ENCODE results near the gene ADGRD1. TPM values are rescaled to one million over a fixed set of nuclear protein-coding genes. Genes with fewer than 3 reads are reported as not detected.
"Not testable (repeated sequence)": the region's sequence is repeated elsewhere in the genome, so short reads cannot be mapped to it uniquely, and the experiment has no call there.

The ADGRD1 gene
- total and polyA plus RNA-seq, 2 donors, result 0.94 to 2.1 TPM

GRCh38 chr12:130993759-130994670 is 40.3 kb downstream of the ADGRD1 start:
- no peak overlapping the region for H3K4me3 ChIP-seq (ENCODE audit: low read length in 2 of 2)
- no peaks in the 10 kb centered on the region for H3K27me3 ChIP-seq (ENCODE audit: control insufficient read depth in 2 of 2, insufficient read depth in 1 of 2, low read length in 1 of 2)
- no peaks in the 10 kb centered on the region for H3K36me3 ChIP-seq (ENCODE audit: control insufficient read depth in 2 of 2, insufficient read depth in 2 of 2, low read length in 1 of 2)
- 97% methylated on average over 32 of the region's 32 CpGs for WGBS
- DNase-seq (ENCODE audit: low read depth in 6 of 9, low spot score in 9 of 9), result no peak
- peaks cover 0 to 2% of the 10 kb centered on the region in 2 donors for H3K9me3 ChIP-seq (ENCODE audit: control insufficient read depth in 2 of 2, insufficient read depth in 1 of 2, low read length in 1 of 2)
- no peaks in the 10 kb centered on the region for H3K4me1 ChIP-seq (ENCODE audit: control insufficient read depth in 2 of 2, insufficient read depth in 2 of 2, low read length in 2 of 2)
- H3K27ac ChIP-seq (ENCODE audit: low read depth in 1 of 2, low read length in 1 of 2), result no peak overlapping the region

GRCh38 chr12:130994821-130995375 is 41.2 kb downstream of the ADGRD1 start:
- Histone ChIP-seq H3K27ac (ENCODE audit: low read depth in 1 of 2, low read length in 1 of 2) (no peak overlapping the region), H3K36me3 (ENCODE audit: control insufficient read depth in 2 of 2, insufficient read depth in 2 of 2, low read length in 1 of 2) (no peaks in the 10 kb centered on the region), H3K27me3 (ENCODE audit: control insufficient read depth in 2 of 2, insufficient read depth in 1 of 2, low read length in 1 of 2) (no peaks in the 10 kb centered on the region), H3K4me3 (ENCODE audit: low read length in 2 of 2) (no peak overlapping the region), H3K9me3 (ENCODE audit: control insufficient read depth in 2 of 2, insufficient read depth in 1 of 2, low read length in 1 of 2) (peaks cover 0 to 2% of the 10 kb centered on the region in 2 donors), H3K4me1 (ENCODE audit: control insufficient read depth in 2 of 2, insufficient read depth in 2 of 2, low read length in 2 of 2) (no peaks in the 10 kb centered on the region)
- DNase-seq (ENCODE audit: low read depth in 6 of 9, low spot score in 9 of 9), result no peak
- WGBS, result 75% methylated on average over 12 of the region's 12 CpGs

- DNase-seq (ENCODE audit: low read depth in 6 of 9, low spot score in 9 of 9); H3K27ac ChIP-seq (ENCODE audit: low read depth in 1 of 2, low read length in 1 of 2); H3K4me3 ChIP-seq (ENCODE audit: low read length in 2 of 2); H3K9me3 ChIP-seq (ENCODE audit: control insufficient read depth in 2 of 2, insufficient read depth in 1 of 2, low read length in 1 of 2); H3K4me1 ChIP-seq (ENCODE audit: control insufficient read depth in 2 of 2, insufficient read depth in 2 of 2, low read length in 2 of 2); H3K27me3 ChIP-seq (ENCODE audit: control insufficient read depth in 2 of 2, insufficient read depth in 1 of 2, low read length in 1 of 2); H3K36me3 ChIP-seq (ENCODE audit: control insufficient read depth in 2 of 2, insufficient read depth in 2 of 2, low read length in 1 of 2): not testable (repeated sequence)
- WGBS, result 90% methylated on average over 5 of the region's 5 CpGs
These were observed 41.8 kb downstream of the ADGRD1 start for GRCh38 chr12:130995386-130995969.

- DNase-seq (ENCODE audit: low read depth in 6 of 9, low spot score in 9 of 9), result no peak
- 97% methylated on average over 5 of the region's 5 CpGs for WGBS
These were observed 44.4 kb downstream of the ADGRD1 start for GRCh38 chr12:130998136-130998535.

GRCh38 chr12:131000000-131000486 is 46.3 kb downstream of the ADGRD1 start:
- Histone ChIP-seq H3K4me3 (ENCODE audit: low read length in 2 of 2) (no peak overlapping the region), H3K4me1 (ENCODE audit: control insufficient read depth in 2 of 2, insufficient read depth in 2 of 2, low read length in 2 of 2) (no peaks in the 10 kb centered on the region), H3K36me3 (ENCODE audit: control insufficient read depth in 2 of 2, insufficient read depth in 2 of 2, low read length in 1 of 2) (no peaks in the 10 kb centered on the region), H3K27me3 (ENCODE audit: control insufficient read depth in 2 of 2, insufficient read depth in 1 of 2, low read length in 1 of 2) (no peaks in the 10 kb centered on the region), H3K9me3 (ENCODE audit: control insufficient read depth in 2 of 2, insufficient read depth in 1 of 2, low read length in 1 of 2) (peaks cover 0 to 2% of the 10 kb centered on the region in 2 donors), H3K27ac (ENCODE audit: low read depth in 1 of 2, low read length in 1 of 2) (no peak overlapping the region)
- DNase-seq (ENCODE audit: low read depth in 6 of 9, low spot score in 9 of 9), result no peak
- WGBS, result 91% methylated on average over 16 of the region's 16 CpGs

More at GRCh38 chr12:130998136-130998535, 44.4 kb downstream of the ADGRD1 start:
- Histone ChIP-seq H3K27ac (ENCODE audit: low read depth in 1 of 2, low read length in 1 of 2) (no peak overlapping the region), H3K4me3 (ENCODE audit: low read length in 2 of 2) (no peak overlapping the region), H3K27me3 (ENCODE audit: control insufficient read depth in 2 of 2, insufficient read depth in 1 of 2, low read length in 1 of 2) (no peaks in the 10 kb centered on the region), H3K9me3 (ENCODE audit: control insufficient read depth in 2 of 2, insufficient read depth in 1 of 2, low read length in 1 of 2) (peaks cover 0 to 2% of the 10 kb centered on the region in 2 donors), H3K36me3 (ENCODE audit: control insufficient read depth in 2 of 2, insufficient read depth in 2 of 2, low read length in 1 of 2) (no peaks in the 10 kb centered on the region), H3K4me1 (ENCODE audit: control insufficient read depth in 2 of 2, insufficient read depth in 2 of 2, low read length in 2 of 2) (no peaks in the 10 kb centered on the region)

- H3K4me3 ChIP-seq (ENCODE audit: low read length in 2 of 2), result no peak overlapping the region
- no peaks in the 10 kb centered on the region for H3K4me1 ChIP-seq (ENCODE audit: control insufficient read depth in 2 of 2, insufficient read depth in 2 of 2, low read length in 2 of 2)
- DNase-seq (ENCODE audit: low read depth in 6 of 9, low spot score in 9 of 9), result no peak
- no peak overlapping the region for H3K27ac ChIP-seq (ENCODE audit: low read depth in 1 of 2, low read length in 1 of 2)
- H3K36me3 ChIP-seq (ENCODE audit: control insufficient read depth in 2 of 2, insufficient read depth in 2 of 2, low read length in 1 of 2), result no peaks in the 10 kb centered on the region
- no peaks in the 10 kb centered on the region for H3K27me3 ChIP-seq (ENCODE audit: control insufficient read depth in 2 of 2, insufficient read depth in 1 of 2, low read length in 1 of 2)
- 90% methylated on average over 1 of the region's 1 CpG for WGBS
- H3K9me3 ChIP-seq (ENCODE audit: control insufficient read depth in 2 of 2, insufficient read depth in 1 of 2, low read length in 1 of 2), result peaks cover 0 to 2% of the 10 kb centered on the region in 2 donors
These were observed 47.8 kb downstream of the ADGRD1 start for GRCh38 chr12:131001493-131001892.

GRCh38 chr12:131002216-131002631 is 48.5 kb downstream of the ADGRD1 start:
- DNase-seq (ENCODE audit: low read depth in 6 of 9, low spot score in 9 of 9), result peak in 1 of 9 donors; percentile 14
- Histone ChIP-seq H3K27ac (ENCODE audit: low read depth in 1 of 2, low read length in 1 of 2) (no peak overlapping the region), H3K36me3 (ENCODE audit: control insufficient read depth in 2 of 2, insufficient read depth in 2 of 2, low read length in 1 of 2) (no peaks in the 10 kb centered on the region), H3K9me3 (ENCODE audit: control insufficient read depth in 2 of 2, insufficient read depth in 1 of 2, low read length in 1 of 2) (peaks cover 0 to 2% of the 10 kb centered on the region in 2 donors), H3K4me1 (ENCODE audit: control insufficient read depth in 2 of 2, insufficient read depth in 2 of 2, low read length in 2 of 2) (no peaks in the 10 kb centered on the region), H3K4me3 (ENCODE audit: low read length in 2 of 2) (no peak overlapping the region), H3K27me3 (ENCODE audit: control insufficient read depth in 2 of 2, insufficient read depth in 1 of 2, low read length in 1 of 2) (no peaks in the 10 kb centered on the region)
- 50% methylated on average over 2 of the region's 2 CpGs for WGBS

- no peak overlapping the region for H3K4me3 ChIP-seq (ENCODE audit: low read length in 2 of 2)
- H3K27me3 ChIP-seq (ENCODE audit: control insufficient read depth in 2 of 2, insufficient read depth in 1 of 2, low read length in 1 of 2), result no peaks in the 10 kb centered on the region
- WGBS, result 85% methylated on average over 18 of the region's 18 CpGs
- no peak for DNase-seq (ENCODE audit: low read depth in 6 of 9, low spot score in 9 of 9)
- no peaks in the 10 kb centered on the region for H3K4me1 ChIP-seq (ENCODE audit: control insufficient read depth in 2 of 2, insufficient read depth in 2 of 2, low read length in 2 of 2)
- H3K27ac ChIP-seq (ENCODE audit: low read depth in 1 of 2, low read length in 1 of 2), result no peak overlapping the region
- no peaks in the 10 kb centered on the region for H3K36me3 ChIP-seq (ENCODE audit: control insufficient read depth in 2 of 2, insufficient read depth in 2 of 2, low read length in 1 of 2)
- no peaks in the 10 kb centered on the region for H3K9me3 ChIP-seq (ENCODE audit: control insufficient read depth in 2 of 2, insufficient read depth in 1 of 2, low read length in 1 of 2)
These were observed 49.5 kb downstream of the ADGRD1 start for GRCh38 chr12:131003036-131003715.
